ENCODE measurements around the gene TGFBR3L. TPM values are rescaled to one million over a fixed set of nuclear protein-coding genes. Genes with fewer than 3 reads are reported as not detected.

The TGFBR3L gene
- total and polyA plus RNA-seq, 3 donors from 2014 or later = 1.2 to 2.2 TPM; not detected in 1

DNA sequence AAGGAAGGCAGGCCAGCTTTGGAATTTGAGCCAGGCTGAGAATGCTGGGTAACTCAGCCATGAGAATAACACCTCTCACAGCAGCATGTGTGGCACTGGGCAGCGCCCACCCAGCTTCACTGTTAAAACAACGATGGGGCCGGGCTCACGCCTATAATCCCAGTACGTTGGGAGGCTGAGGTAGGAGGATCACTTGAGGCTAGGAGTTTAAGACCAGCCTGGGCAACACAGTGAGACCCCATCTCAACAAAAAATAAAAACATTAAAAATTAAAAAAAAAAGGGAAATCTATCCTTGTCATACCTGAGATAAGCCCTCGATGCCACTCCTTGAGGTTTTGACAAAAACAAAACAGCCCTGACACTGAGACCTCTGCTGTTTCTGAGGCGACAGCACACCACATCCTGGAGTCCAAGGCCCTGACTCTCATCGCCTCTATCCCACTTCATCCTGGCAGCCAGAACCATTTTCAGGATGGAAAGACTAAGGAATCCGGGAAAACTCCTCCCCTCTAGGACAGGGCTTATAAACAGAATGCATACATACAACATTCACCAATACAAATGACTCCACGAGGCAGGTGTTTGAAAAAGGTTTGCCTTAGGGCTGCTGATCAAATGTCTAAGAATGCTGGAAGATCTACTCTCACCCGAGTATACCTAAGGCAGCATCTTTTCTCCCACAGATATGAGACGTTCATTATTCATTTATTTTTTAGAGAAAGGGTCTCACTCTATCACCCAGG is 51.5 kb downstream of the TGFBR3L start:
- H3K4me3 ChIP-seq = no peak overlapping the region
- intact Hi-C loops (cut with DNase I; ENCODE audit: low total_unique reads) = no loop called here
- TF ChIP-seq POLR2A (IDR thresholded peaks at IDR 0.05) = no peak
- H3K27ac ChIP-seq = no peak overlapping the region
- no peaks in the 10 kb centered on the region for H3K4me1 ChIP-seq
- H3K9me3 ChIP-seq = no peaks in the 10 kb centered on the region
- no peaks in the 10 kb centered on the region for H3K27me3 ChIP-seq
- no peaks in the 10 kb centered on the region for H3K36me3 ChIP-seq (ENCODE audit: low read depth, missing control alignments)
- DNase-seq = no peak
- WGBS, 2 donors = 88 to 90% methylated on average over 12 of the region's 12 CpGs

DNA sequence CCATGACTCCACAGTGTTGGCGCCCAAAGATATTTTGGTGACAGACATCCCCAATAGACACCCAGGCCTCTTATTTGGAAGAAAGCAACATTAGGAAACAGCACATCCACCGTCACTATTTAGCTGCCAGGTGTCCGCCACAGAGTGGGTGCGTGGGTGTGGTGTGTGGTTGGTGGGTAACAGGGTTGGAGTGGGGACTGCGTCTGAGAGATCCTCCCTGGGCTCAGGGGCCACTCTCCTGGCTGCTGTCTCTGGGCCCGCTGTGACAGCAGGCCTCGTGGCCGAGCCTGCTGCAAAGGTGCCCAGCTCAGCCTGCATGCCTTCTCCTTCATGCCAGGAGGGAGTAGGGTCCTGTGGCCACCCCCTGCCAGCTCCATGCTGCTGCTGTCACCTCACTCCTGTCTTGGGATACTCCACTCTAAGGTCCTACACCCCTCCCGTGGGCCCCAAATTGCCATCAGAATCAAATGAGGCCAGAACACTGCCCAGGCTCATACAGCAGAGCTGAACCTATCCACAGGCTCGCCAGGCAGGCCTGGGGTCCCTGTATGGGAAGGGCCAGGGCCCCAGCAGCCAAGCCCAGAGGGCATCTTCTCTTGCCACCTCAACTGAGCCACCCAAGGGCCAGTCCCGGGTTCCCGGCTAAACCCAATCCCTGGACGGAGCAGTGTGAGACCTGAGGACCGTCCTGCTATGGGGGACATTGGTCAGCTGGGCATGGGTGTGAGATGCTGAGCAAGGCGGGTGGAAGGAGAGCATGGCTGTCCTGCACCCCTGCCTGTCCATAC is 53.6 kb downstream of the TGFBR3L start:
- Histone ChIP-seq H3K36me3 (ENCODE audit: low read depth, missing control alignments) (no peaks in the 10 kb centered on the region), H3K4me1 (no peaks in the 10 kb centered on the region), H3K27me3 (no peaks in the 10 kb centered on the region), H3K4me3 (no peak overlapping the region), H3K27ac (no peak overlapping the region), H3K9me3 (no peaks in the 10 kb centered on the region)
- intact Hi-C loops (cut with DNase I; ENCODE audit: low total_unique reads) = no loop called here
- WGBS, 2 donors = 90 to 91% methylated on average over 7 to 15 of the region's 15 CpGs
- TF ChIP-seq, protein P1, sequence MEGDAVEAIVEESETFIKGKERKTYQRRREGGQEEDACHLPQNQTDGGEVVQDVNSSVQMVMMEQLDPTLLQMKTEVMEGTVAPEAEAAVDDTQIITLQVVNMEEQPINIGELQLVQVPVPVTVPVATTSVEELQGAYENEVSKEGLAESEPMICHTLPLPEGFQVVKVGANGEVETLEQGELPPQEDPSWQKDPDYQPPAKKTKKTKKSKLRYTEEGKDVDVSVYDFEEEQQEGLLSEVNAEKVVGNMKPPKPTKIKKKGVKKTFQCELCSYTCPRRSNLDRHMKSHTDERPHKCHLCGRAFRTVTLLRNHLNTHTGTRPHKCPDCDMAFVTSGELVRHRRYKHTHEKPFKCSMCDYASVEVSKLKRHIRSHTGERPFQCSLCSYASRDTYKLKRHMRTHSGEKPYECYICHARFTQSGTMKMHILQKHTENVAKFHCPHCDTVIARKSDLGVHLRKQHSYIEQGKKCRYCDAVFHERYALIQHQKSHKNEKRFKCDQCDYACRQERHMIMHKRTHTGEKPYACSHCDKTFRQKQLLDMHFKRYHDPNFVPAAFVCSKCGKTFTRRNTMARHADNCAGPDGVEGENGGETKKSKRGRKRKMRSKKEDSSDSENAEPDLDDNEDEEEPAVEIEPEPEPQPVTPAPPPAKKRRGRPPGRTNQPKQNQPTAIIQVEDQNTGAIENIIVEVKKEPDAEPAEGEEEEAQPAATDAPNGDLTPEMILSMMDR (IDR thresholded peaks at IDR 0.05) = no peak
- no peak for TF ChIP-seq POLR2A (IDR thresholded peaks at IDR 0.05)
- DNase-seq = no peak

Other genes with a start within 250 kb of the TGFBR3L start
- not detected for gene RETN, start 245.8 kb upstream of the TGFBR3L start, total RNA-seq
- 1.9 TPM for gene RETN, start 245.8 kb upstream of the TGFBR3L start, polyA plus RNA-seq (ENCODE audit: insufficient read depth, low read depth, low replicate concordance)
- not detected for gene MCEMP1, start 237.7 kb upstream of the TGFBR3L start, total RNA-seq
- not detected for gene MCEMP1, start 237.7 kb upstream of the TGFBR3L start, polyA plus RNA-seq (ENCODE audit: insufficient read depth, low read depth, low replicate concordance)
- gene TRAPPC5, start 234.0 kb upstream of the TGFBR3L start, total RNA-seq = 100 to 1,000 TPM; 194 to 226 TPM
- gene TRAPPC5, start 234.0 kb upstream of the TGFBR3L start, polyA plus RNA-seq (ENCODE audit: insufficient read depth, low read depth, low replicate concordance) = 214 TPM
- under 1 TPM; 0.79 to 0.87 TPM for gene FCER2, start 212.7 kb upstream of the TGFBR3L start, total RNA-seq
- 1.1 TPM for gene FCER2, start 212.7 kb upstream of the TGFBR3L start, polyA plus RNA-seq (ENCODE audit: insufficient read depth, low read depth, low replicate concordance)
- 1 to 10 TPM in 1 of 2 donors, not detected in 1; 1.2 TPM for gene CLEC4G, start 182.7 kb upstream of the TGFBR3L start, total RNA-seq
- gene CLEC4G, start 182.7 kb upstream of the TGFBR3L start, polyA plus RNA-seq (ENCODE audit: insufficient read depth, low read depth, low replicate concordance) = 0.71 TPM
- gene CD209, start 167.3 kb upstream of the TGFBR3L start, total RNA-seq = under 1 TPM; 0.55 to 0.74 TPM
- gene CD209, start 167.3 kb upstream of the TGFBR3L start, polyA plus RNA-seq (ENCODE audit: insufficient read depth, low read depth, low replicate concordance) = 5.0 TPM
- gene CLEC4M, start 151.6 kb upstream of the TGFBR3L start, total RNA-seq = 10 to 100 TPM in 1 of 2 donors, 1 to 10 TPM in 1; 9.4 to 14.9 TPM
- gene CLEC4M, start 151.6 kb upstream of the TGFBR3L start, polyA plus RNA-seq (ENCODE audit: insufficient read depth, low read depth, low replicate concordance) = 14.5 TPM
- gene EVI5L, start 84.6 kb upstream of the TGFBR3L start, total RNA-seq = 10 to 100 TPM; 45.8 to 68.9 TPM
- 69.3 TPM for gene EVI5L, start 84.6 kb upstream of the TGFBR3L start, polyA plus RNA-seq (ENCODE audit: insufficient read depth, low read depth, low replicate concordance)
- 1 to 10 TPM; 2.9 to 3.3 TPM for gene PRR36, start 40.4 kb upstream of the TGFBR3L start, total RNA-seq
- 0.50 TPM for gene PRR36, start 40.4 kb upstream of the TGFBR3L start, polyA plus RNA-seq (ENCODE audit: insufficient read depth, low read depth, low replicate concordance)
- 1 to 10 TPM in 1 of 2 donors, under 1 TPM in 1; 0.79 to 1.4 TPM for gene LRRC8E, start 26.3 kb upstream of the TGFBR3L start, total RNA-seq
- 0.92 TPM for gene LRRC8E, start 26.3 kb upstream of the TGFBR3L start, polyA plus RNA-seq (ENCODE audit: insufficient read depth, low read depth, low replicate concordance)
- gene MAP2K7, start 11.0 kb upstream of the TGFBR3L start, total RNA-seq = 10 to 100 TPM; 30.6 to 44.0 TPM
- gene MAP2K7, start 11.0 kb upstream of the TGFBR3L start, polyA plus RNA-seq (ENCODE audit: insufficient read depth, low read depth, low replicate concordance) = 34.8 TPM
- gene SNAPC2, start 5.5 kb downstream of the TGFBR3L start, total RNA-seq = 10 to 100 TPM; 72.5 to 88.6 TPM
- 51.9 TPM for gene SNAPC2, start 5.5 kb downstream of the TGFBR3L start, polyA plus RNA-seq (ENCODE audit: insufficient read depth, low read depth, low replicate concordance)
- 10 to 100 TPM; 40.1 to 67.2 TPM for gene CTXN1, start 11.3 kb downstream of the TGFBR3L start, total RNA-seq
- 19.4 TPM for gene CTXN1, start 11.3 kb downstream of the TGFBR3L start, polyA plus RNA-seq (ENCODE audit: insufficient read depth, low read depth, low replicate concordance)
- gene TIMM44, start 28.8 kb downstream of the TGFBR3L start, total RNA-seq = 10 to 100 TPM; 68.0 to 71.2 TPM
- gene TIMM44, start 28.8 kb downstream of the TGFBR3L start, polyA plus RNA-seq (ENCODE audit: insufficient read depth, low read depth, low replicate concordance) = 33.8 TPM
- gene ELAVL1, start 90.8 kb downstream of the TGFBR3L start, total RNA-seq = 10 to 100 TPM; 75.7 to 84.8 TPM
- gene ELAVL1, start 90.8 kb downstream of the TGFBR3L start, polyA plus RNA-seq (ENCODE audit: insufficient read depth, low read depth, low replicate concordance) = 128 TPM
- gene CCL25, start 137.9 kb downstream of the TGFBR3L start, total RNA-seq = 1 to 10 TPM in 1 of 2 donors, not detected in 1; 1.7 TPM
- gene CCL25, start 137.9 kb downstream of the TGFBR3L start, polyA plus RNA-seq (ENCODE audit: insufficient read depth, low read depth, low replicate concordance) = 0.47 TPM
- gene FBN3, start 234.8 kb downstream of the TGFBR3L start, total RNA-seq = 10 to 100 TPM in 1 of 2 donors, 1 to 10 TPM in 1; 2.3 to 17.8 TPM
- 0.62 TPM for gene FBN3, start 234.8 kb downstream of the TGFBR3L start, polyA plus RNA-seq (ENCODE audit: insufficient read depth, low read depth, low replicate concordance)

All from testis (tissue), 3 donors.